Left lung (tissue), 10 donors: Measurements from ENCODE around the gene IL1RL1. TPM values are rescaled to one million over a fixed set of nuclear protein-coding genes. Genes with fewer than 3 reads are reported as not detected.

Source experiments
- ATAC-seq: fragments of 200-7000 bp; cut with Tn5 transposase; one replicate; pipeline ENCODE4 v1.9.1; 2020; ENCODE audit warnings: moderate library complexity
- DNase-seq, 4 donors: peaks; one replicate each; pipeline ENCODE4 v3.0.0-alpha.2; 2013 to 2020
- H3K27ac ChIP-seq, 2 donors: fragments of 200-600 bp; sonication (generic) in 1 of 2; one replicate each; pipeline versions ENCODE4 v1.5.0 to v1.8.0; 2020 to 2021
- H3K27me3 ChIP-seq, 2 donors: fragments of 200-600 bp; sonication (generic) in 1 of 2; one replicate each; pipeline versions ENCODE4 v1.5.0 to v1.8.0; 2020 to 2021
- H3K36me3 ChIP-seq, 2 donors: fragments of 200-600 bp; sonication (generic) in 1 of 2; one replicate each; pipeline versions ENCODE4 v1.5.0 to v1.8.0; 2020 to 2021
- H3K4me1 ChIP-seq, 2 donors: fragments of 200-600 bp; one replicate each; pipeline ENCODE4 v1.8.0; 2021
- H3K4me3 ChIP-seq, 2 donors: fragments of 200-600 bp; sonication (generic) in 1 of 2; one replicate each; pipeline versions ENCODE4 v1.5.0 to v1.8.0; 2020 to 2021; ENCODE audit warnings: mild to moderate bottlenecking in 1 of 2
- H3K9me3 ChIP-seq, 2 donors: fragments of 200-600 bp; sonication (generic) in 1 of 2; one replicate each; pipeline versions ENCODE4 v1.5.0 to v1.8.0; 2020 to 2021
- CTCF ChIP-seq, 2 donors: fragments of 200-600 bp; sonication (generic) in 1 of 2; IDR thresholded peaks; one replicate each; pipeline versions ENCODE4 v1.5.0 to v1.8.0; 2021; ENCODE audit warnings: antibody characterized with exemption in 2 of 2
- intact Hi-C, 2 donors: fragments of 100-400 bp; cut with DNase I; formaldehyde crosslinking; loops; one replicate each; pipeline versions ENCODE4 v1.11.2 to v1.14.2; 2022
- polyA plus RNA-seq, 6 donors: library from polyadenylated mRNA; unstranded; fragments of 120-200 nt; gene quantifications; one replicate each; pipeline ENCODE4 v1.2.1, GENCODE V29; 2013; ENCODE audit not compliant: insufficient read length in 6 of 6
- total RNA-seq, 2 donors: library from RNA; stranded (reverse); fragmentation: NEBNext Ultra II Directional; extraction: Animal tissue kit (Norgen Biotek cat#: 25700); gene quantifications; one replicate each; pipeline ENCODE4 v1.2.1, GENCODE V29; 2021
- donor health status: DM: no; HTN: yes; CAD: no.
- donor health status: DM: no; HTN: no; CAD: no.

Gene IL1RL1
- total and polyA plus RNA-seq, 8 donors, result 0.13 to 72.2 (median 0.25) TPM

- no peaks in the 10 kb centered on the region for H3K4me1 ChIP-seq
- H3K36me3 ChIP-seq, result no peaks in the 10 kb centered on the region
- no peaks in the 10 kb centered on the region for H3K9me3 ChIP-seq
- peaks cover 11 to 29% of the 10 kb centered on the region in 2 donors for H3K27me3 ChIP-seq
- no peak for TF ChIP-seq CTCF (IDR thresholded peaks at IDR 0.05)
- intact Hi-C loops, result no loop called here
- peak overlapping the region in 1 of 2 donors; percentile 55 for H3K27ac ChIP-seq
- ATAC-seq (no peak), DNase-seq (no peak)
- no peak overlapping the region for H3K4me3 ChIP-seq
These were observed 6.4 kb upstream of the IL1RL1 start for GRCh38 chr2:102304711-102305611.

- H3K27ac ChIP-seq, result no peak overlapping the region
- no peak for DNase-seq
- H3K4me1 ChIP-seq, result peaks cover 0 to 3% of the 10 kb centered on the region in 2 donors
- peaks cover 10 to 29% of the 10 kb centered on the region in 2 donors for H3K27me3 ChIP-seq
- ATAC-seq, result no peak
- H3K9me3 ChIP-seq, result no peaks in the 10 kb centered on the region
- intact Hi-C loops, result no loop called here
- H3K4me3 ChIP-seq, result no peak overlapping the region
- TF ChIP-seq CTCF (IDR thresholded peaks at IDR 0.05), result no peak
- H3K36me3 ChIP-seq, result no peaks in the 10 kb centered on the region
These were observed 5.2 kb upstream of the IL1RL1 start for GRCh38 chr2:102306125-102306524.

GRCh38 chr2:102313025-102313424, 1.7 kb downstream of the IL1RL1 start:
- ATAC-seq (no peak), DNase-seq (no peak)
- no peak overlapping the region for H3K27ac ChIP-seq
- no peak overlapping the region for H3K4me3 ChIP-seq
- H3K9me3 ChIP-seq, result no peaks in the 10 kb centered on the region
- H3K27me3 ChIP-seq, result no peaks in the 10 kb centered on the region
- intact Hi-C loops, result no loop called here
- TF ChIP-seq CTCF (IDR thresholded peaks at IDR 0.05), result no peak
- no peaks in the 10 kb centered on the region for H3K36me3 ChIP-seq
- peaks cover 0 to 7% of the 10 kb centered on the region in 2 donors for H3K4me1 ChIP-seq

- H3K4me3 ChIP-seq, result no peak overlapping the region
- ATAC-seq, result no peak
- H3K27ac ChIP-seq, result no peak overlapping the region
- no peaks in the 10 kb centered on the region for H3K9me3 ChIP-seq
- no peaks in the 10 kb centered on the region for H3K27me3 ChIP-seq
- no peaks in the 10 kb centered on the region for H3K36me3 ChIP-seq
- DNase-seq, result no peak
- intact Hi-C loops, result no loop called here
- no peak for TF ChIP-seq CTCF (IDR thresholded peaks at IDR 0.05)
- H3K4me1 ChIP-seq, result peaks cover 0 to 7% of the 10 kb centered on the region in 2 donors
These were observed 2.1 kb downstream of the IL1RL1 start for GRCh38 chr2:102313471-102313870.

- H3K4me3 ChIP-seq, result no peak overlapping the region
These were observed 2.6 kb downstream of the IL1RL1 start for GRCh38 chr2:102313950-102314349.

More at GRCh38 chr2:102313950-102314349, 2.6 kb downstream of the IL1RL1 start:
- H3K4me1 ChIP-seq, result peaks cover 0 to 7% of the 10 kb centered on the region in 2 donors
- intact Hi-C loops, result no loop called here
- no peak for TF ChIP-seq CTCF (IDR thresholded peaks at IDR 0.05)
- H3K27me3 ChIP-seq, result no peaks in the 10 kb centered on the region
- H3K27ac ChIP-seq, result no peak overlapping the region
- ATAC-seq (no peak), DNase-seq (no peak)
- no peaks in the 10 kb centered on the region for H3K36me3 ChIP-seq
- H3K9me3 ChIP-seq, result no peaks in the 10 kb centered on the region
